HG03108 (cell line): Measurements from ENCODE around the gene C1QL1.

Experiments
- ATAC-seq: cut with Tn5 transposase; IDR thresholded peaks from one replicate; pipeline ENCODE4 v1.9.1; 2021; ENCODE audit warnings: moderate library complexity; ENCODE audit not compliant: unreplicated experiment

The C1QL1 gene

DNA sequence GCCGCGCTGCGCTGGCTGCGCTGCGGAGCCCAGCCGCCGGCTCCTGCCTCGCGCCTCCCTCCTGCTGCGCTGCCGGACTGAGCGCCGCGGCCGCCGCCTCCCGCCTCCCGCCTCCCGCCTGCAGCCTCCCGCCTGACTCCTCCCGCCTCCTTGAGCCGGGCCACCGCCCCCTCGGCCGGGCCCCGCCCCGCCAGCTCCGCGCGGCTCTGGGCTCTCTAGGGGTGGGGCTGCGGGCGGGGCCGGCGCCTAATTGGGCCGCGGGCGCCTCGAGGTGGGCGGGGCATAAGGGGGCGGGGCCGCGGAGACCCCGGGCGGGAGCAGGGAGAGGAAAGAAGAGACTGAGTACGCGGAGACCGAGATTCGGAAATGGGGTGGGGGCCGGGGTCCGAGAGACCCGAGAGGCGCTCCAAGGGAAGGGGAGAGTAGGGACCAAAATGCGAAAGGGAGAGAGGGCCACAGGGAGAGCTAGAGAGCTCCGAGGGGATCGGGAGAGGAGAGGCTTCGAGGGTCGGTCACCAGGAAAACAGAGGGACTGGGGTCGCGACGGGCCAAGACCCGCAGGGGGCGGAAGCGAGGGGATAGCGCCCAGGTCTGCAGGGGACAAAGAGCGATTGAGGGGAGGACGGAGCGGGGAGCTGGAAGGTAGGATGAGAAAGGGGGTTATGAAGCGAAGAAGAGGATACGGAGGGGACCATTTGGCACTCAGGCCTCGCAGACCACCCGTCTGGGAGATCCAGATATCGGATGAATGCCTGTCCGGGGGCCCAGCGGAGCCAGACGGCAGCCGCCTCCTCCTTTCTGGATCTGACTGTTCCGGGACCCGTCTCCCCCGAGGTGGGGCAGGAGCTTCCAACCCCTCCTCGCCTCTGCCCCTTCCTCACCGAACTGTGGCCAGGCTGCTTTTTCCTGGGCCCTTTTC, at the start of gene C1QL1:
Gene C1QL1 (minus strand): TSS at position 79 of the 919 bp plus-strand sequence. CDS start 255 bp downstream, outside the sequence.
- ATAC-seq: peak; percentile 75

DNA sequence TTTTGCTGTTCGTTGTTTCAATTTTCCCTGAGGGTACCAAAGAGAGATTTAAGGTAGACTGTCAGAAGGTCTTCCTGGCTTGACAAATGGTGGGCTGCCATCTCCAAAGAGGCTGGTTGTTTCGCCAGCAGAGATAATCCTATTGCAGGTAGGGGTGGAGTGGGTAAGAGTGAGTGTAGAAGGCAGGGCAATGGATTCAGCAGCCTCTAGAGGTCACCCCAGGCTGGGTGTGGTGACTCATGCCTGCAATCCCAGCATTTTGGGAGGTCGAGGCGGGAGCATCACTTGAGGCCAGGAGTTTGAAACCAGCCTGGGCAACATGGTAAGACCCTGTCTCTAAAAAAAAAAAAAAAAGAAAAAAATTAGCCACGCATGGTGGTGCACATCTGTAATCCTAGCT, 48.7 kb upstream of the C1QL1 start:
- ATAC-seq: no peak

DNA sequence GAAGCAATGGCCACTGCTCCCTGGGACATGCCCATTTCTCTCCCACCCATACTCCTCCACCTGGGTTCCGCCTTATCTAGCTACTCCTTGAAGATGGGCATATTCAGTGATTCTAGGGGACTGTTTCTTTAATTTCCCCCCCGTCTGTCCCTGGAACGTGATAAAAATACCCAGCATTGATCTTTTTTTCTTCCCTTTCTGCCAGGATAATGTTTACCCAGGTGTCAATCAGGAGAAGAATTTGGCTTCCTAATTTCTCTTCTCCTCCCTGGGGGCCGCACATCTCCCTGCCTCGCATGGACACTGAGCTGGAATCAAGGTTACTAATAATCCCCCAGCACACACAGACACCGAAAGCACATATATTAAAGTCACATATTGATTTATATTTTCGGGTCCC, 48.1 kb upstream of the C1QL1 start:
- no peak for ATAC-seq

DNA sequence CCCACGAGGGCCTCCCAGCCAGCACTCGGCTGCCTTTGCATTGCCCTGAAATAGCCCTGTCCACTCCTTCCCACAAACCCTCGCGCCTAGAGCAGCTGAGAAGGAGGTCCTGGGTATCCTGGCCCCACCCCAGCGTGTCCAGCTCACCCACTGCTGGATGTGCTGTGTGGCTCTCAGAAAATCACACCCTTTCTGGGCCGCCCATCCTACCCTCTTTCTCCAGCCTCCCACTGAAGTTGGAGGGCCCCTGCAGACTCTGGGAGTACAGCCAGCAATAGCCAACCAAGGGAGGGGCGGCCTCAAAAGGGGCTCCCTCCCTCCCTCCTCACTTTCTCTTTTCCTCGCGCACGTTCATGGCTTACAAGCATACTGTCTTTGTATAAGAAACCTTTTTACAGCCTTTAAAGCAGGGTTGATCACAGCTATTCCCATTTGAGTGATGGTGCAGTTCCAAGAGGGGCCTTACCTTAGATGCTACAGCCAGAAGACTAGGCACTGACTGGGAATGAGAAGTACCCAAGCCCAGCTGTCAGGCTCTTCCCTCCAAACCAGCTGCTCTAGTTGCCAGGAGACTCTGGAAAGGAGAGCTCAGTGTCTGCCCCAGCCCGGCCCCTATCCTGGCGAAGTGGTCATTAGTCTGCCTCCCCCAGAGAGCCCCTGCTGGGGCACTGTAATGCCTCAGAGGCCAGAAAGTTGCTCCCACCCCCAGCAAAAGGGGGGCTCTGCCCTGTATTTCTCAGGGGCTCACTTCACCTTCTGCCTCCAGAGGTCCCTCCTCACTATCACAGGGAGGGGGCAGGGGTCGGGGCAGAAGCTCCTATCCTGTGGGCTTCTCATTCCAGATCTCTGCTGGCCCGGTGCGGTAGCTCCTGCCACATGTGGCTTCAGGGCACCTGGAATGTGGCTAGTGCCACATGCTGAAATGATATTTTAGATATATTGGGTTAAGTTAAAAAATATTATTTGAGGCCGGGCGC, 45.2 kb upstream of the C1QL1 start:
- no peak for ATAC-seq

DNA sequence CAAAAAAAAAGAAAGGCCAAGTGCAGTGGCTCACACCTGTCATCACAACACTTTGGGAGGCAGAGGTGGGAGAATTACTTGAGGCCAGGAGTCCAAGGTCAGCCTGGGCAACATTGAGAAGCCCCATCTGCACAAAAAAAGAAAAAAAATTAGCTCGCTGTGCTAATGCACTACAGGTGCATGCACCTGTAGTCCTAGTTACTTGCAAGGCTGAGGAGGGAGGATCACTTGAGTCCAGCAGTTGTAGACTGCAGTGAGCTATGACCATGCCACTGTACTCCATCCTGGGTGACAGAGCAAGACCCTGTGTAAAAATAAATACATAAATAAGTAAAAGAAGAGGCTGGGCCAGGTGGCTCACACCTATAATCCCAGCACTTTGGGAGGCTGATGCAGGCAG, 43.7 kb upstream of the C1QL1 start:
- ATAC-seq: no peak

DNA sequence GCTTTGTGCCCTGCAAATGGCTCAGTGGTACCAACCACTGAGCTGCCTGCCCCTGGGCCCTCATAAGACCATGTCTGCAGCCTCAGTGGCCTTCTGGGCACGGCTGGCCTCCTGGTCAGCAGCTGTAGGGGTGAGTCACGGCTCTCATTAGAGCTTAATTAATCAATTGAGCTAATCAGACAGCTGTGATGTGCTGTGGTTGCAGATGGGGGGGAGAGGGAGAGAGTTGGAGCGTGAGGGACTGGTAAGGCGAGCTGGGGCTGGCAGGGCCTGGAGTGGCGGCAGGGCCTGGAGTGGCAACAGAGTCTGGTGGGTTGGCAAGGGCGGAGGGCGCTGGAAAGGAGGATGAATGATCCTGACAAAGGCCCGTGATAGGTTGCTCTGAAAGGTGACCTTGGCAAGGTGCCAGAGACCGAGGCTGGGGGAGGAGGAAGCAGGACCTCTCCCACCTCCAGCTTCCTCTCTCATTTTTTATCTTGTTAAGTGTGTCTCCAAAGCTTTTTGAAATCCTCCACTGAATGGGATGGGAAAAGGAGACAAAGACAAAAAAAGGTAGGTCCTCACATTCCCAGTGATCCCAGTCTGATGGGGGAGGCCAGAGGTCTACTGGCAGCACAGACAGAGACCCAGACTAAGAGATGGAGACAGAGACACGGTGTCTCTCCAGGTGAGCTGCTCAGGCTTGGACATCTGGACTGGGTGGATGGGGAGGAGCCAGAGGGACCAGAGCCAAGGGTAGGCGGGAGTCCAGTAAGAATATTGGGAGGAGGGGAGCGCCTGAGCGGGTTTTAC, 41.8 kb upstream of the C1QL1 start:
- ATAC-seq: no peak

DNA sequence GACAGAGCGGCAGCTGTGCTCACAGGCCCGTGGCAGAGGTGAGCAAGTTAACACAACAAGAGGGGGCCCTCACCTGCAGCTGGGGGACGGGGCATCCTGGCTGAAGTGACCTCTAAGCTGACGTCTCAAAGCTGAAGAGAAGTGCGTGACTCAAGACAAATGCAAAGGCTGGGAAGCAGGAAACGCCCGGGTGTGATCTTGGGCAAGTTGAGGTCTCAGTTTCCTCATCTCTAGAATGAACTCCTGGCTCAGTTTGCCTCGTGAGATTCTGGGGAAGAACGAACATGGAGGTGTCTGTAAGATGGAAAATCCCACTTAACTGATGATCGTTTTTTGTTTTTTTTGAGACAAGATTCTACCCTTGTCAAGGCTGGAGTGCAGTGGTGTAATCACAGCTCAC, 40.1 kb upstream of the C1QL1 start:
- ATAC-seq: no peak

DNA sequence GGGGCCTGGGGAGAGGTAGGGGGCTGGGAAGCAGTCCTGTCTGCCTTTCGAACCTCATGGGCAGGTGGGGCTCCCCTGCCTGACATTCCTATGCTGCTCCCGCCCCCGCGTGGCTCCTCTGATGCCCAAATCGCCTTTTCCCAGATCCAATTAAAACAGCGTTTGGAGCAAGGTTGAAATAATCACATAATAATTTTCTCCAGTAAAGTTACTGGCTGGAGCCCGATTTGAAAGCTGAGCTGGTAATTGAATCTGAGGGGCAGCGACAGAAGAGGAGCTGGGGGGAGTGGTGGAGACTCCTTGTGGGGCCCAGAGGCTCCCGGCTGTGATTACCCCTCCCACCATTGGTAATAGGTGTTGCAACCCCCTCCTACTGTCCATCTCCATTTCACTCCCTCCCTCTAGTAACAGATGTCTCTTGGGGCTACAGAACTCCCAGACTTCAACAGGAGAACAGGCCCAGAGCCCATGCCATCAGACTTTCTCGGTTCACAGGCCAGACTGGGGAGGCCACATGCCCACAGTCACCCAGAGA, 38.9 kb upstream of the C1QL1 start:
- ATAC-seq: no peak

DNA sequence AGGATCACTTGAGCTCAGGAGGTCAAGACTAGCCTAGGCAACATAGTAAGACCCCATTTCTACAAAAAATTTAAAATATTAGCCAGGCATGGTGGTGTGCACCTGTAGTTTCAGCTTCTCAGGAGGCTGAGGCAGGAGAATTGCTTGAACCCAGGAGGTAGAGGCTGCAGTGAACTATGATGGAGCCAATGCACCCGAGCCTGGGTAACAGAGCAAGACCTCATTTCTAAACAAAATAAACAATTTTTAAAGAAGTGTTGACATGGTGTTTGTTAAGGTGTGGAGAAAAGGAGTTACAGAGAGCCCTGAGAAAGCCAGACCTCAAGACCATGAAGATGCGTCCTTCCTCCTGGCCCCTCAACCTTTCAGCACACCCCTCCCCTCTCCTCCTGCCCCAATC, 37.6 kb upstream of the C1QL1 start:
- no peak for ATAC-seq

DNA sequence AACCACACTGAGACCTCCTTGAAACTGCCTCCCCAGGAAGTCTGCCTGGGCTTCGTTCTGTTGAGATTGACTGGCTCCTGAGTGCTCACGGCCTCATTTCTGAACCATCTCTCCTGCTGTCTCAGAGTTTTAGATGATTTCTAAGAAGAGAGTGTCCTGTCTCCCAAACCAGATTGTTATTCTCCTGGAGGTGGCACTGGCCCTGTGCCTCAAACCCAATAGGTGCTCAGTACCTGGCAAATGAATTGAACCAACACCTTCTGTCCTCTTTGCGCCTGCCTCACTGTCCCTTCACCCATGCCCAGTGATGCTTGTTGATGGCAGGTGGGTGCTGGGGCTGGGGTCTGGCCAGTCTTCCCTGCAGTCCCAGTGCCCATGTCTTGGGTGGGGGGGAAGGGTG, 36.3 kb upstream of the C1QL1 start:
- no peak for ATAC-seq

DNA sequence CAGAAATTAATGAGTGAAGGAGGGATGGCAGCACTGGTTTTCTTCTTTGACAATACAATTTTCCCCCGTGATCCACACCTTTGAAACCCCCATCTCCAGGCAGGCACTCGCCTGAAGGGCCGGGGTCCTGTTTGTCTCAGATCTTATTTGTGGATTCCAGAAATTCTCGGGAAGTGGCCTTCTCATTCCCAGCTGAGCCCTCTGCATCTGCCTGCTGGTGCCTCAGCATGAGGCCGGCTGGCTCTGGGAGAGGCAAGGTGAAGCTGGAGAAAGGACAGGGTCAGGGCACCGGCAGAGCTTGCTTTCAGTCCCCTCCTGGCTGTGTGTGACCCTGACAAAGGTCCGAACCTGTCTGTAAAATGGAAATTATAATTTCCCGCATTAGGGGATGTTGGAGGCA, 35.8 kb upstream of the C1QL1 start:
- ATAC-seq: no peak

DNA sequence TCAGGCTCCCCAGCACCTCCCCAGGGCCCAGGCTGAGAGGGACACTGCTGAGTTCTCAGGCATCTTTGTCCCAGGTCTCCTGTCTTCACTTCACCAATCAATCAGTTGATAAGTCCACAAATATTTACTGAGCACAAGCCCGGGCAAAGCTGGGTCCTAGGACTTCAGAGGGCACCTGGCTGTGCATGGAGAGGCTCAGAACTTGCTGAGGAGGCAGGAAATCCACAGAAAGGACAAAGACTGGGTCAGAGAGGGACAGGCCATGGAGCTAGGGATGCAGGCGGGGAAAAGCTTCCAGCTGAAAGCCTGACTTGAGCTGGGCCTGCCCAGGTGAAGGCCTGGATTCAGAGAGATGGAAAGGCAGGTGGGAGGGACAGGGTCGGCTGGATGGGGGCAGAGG, 33.2 kb upstream of the C1QL1 start:
- no peak for ATAC-seq

DNA sequence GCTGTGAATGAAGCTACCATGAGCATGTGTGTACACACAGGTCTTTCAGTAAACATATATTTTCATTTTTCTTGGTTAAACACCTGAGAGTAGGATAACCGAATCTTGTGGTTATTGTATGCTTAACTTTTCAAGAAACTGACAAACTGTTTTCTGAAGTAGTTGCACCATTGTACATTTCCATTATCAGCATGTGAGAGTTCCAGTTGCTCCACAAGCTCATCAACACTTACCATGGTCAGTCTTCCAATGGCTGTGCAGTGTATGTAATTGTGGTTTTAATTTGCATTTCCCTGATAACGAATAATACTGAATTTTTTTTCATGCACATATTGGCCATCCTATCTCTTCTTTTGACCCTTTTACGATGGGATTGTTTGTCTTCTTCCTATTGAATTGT, 31.3 kb upstream of the C1QL1 start:
- no peak for ATAC-seq

DNA sequence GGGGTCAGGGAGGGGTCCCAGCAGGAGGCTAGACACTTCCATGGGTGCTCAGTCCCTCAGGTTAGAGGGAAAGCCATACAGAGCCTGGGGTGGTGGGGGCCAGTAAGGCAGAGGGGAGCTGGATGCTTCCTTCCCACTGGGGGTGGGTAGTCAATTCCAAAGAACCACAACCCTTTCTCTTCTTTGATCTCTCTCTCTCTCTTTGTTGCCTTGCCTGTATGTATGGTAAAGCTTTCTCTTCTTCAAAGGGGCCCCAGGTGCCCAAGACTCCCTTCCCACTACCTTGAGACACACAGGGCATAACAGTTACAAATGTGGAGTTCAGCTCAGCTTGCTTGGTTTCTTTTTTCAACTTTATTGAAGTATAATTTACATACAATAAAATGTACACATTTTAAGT, 30.5 kb upstream of the C1QL1 start:
- ATAC-seq: no peak

DNA sequence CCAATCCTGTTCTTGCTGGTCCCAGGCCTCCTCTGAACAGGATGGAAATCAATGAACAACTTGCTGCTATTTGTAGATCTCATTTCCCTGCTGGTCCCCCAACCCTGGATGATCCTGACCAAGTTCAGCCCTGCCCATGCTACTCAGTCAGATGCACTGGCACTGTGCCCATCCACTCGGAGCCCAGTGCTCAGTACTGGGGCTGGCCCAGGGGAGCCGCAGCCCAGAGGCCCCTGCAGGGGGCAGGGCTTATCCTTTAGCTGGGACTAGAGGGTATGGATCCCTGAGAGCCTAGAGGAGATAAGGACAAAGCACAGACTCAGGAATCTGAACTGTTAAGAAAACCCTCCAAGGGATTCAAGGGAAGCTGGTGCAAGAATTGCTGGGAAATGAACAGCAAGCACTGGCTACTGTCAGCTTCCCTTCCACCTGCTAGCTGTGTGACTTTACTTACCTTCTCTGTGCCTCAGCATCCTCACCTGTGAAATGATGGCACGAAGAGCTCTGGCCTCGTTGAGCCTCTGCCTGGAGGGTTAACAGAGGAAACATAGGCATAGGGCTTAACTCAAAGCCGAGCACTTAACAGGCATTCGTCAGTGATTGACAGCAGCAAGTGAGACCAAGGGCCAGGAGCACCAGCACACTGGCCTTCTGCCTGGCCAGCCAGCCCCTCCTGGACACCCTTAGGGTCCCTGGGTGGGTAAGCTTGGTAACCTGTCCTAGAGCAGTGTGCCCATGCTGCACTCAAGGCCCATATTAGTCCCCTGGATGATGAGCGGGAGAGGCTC, 29.8 kb upstream of the C1QL1 start:
- ATAC-seq: no peak

DNA sequence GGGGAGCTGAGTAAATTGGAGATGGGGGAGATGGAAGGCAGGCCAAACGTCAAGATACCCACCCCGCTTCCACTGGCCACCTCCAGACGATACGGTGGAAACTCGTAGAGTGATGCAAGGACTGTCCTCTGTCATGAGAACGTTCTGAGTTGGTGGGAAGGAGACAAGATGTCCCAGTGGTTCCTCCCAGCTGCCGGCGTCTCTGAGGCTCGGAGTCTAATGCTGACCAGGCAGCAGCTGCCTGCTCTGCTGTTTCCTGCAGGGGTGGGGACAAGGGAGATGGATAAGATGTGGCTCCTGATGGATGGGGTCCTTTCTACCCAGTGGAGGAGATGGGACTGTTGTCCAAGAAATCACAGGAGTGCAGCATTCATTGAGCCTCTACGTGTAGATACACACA, 28.2 kb upstream of the C1QL1 start:
- no peak for ATAC-seq

DNA sequence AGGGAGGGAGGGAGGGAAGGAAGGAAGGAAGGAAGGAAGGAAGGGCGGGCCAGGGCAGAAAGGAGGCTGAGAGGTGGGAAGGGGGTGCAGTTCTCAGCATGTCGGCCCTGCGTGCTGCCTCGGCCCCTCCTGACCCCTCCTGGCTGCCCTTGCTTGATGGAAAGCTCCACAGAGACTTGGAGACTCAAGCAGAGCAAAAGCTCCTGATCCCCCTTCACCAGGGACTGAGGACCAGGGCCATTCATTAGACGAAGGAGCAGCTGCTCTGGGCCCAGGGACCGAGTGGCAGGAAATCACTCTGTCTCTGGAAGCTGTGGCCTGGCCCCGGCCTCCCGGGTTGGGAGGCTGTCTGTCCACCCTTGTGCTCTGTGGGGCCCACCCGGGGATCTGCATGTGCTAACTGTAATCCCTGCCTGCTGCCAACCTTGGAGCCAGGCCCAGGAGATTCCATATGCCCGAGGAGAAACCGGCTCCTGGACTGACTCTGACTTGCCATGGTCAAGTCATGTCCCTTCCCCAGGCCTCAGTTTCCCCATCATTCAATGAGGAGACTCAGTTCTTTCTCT, 27.4 kb upstream of the C1QL1 start:
- ATAC-seq: no peak

DNA sequence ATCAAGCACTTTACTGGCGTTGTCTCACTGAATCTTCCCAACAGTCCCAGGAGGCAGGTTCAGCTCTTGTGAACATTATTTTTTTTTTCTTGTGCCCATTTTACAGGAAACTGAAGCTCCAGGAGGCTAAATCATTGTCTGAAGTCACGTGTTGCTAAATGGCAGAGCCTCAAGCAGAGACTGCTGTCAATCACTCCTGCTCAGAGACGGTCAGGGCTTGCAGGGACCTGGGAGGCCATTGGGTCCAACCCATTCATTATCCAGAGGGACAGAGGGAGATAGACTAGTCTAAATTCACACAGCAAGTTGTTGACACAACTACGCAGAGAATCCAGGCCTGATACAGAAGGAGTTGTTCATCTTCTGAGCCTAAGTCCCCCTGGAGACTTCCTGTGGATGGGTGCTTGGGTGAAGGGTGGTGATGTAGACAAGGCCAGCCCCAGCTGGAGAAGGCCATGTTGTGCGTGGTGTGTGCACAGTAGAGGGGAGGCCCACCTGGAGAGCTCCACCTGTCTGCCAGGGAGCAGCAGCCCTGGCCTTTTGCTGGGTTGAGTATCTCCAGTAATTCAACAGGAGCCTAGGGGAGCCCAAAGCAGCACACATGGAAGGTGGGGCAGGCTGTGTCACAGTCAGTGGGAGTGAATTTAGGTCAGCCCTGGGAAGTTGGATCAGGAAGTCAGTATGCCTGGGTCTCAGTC, 24.3 kb upstream of the C1QL1 start:
- ATAC-seq: no peak

DNA sequence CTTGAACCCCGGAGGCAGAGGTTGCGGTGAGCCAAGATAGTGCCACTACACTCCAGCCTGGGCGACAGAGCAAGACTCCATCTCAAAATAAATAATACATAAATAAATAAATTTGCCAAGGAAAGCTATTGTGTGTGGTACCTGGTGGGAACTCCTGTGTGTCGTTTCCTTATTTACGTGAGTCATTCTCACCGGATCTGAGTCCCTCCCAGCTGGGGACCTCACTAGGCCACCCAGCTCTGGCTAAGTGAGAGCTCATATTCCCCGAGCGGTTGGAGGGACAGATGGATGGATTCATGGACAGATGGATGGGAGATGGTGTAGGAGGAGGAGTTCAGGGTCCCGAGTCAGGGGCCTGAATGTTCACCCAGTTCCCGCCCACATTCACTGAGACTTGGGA, 22.9 kb upstream of the C1QL1 start:
- ATAC-seq: no peak
